Activated B cell treated with CpG ODN at 0.5 μM for 24 hours (primary cell): ENCODE measurements around the gene HIVEP3. TPM values are rescaled to one million over a fixed set of nuclear protein-coding genes. Genes with fewer than 3 reads are reported as not detected.
A peak's percentile ranks its signal among the peaks of the same experiment; 100 is the strongest.

ENCODE experiments used
- ATAC-seq: fragments of 200-7000 bp; cut with Tn5 transposase; one replicate; pipeline ENCODE4 v1.10.0; 2021; ENCODE audit warnings: low read depth, mild to moderate bottlenecking, moderate library complexity
- CTCF ChIA-PET: fragments of 350-600 bp; sonication (Branson Sonifier 250); formaldehyde crosslinking; loops from one replicate; lab custom pipeline; 2021; ENCODE audit warnings: antibody characterized with exemption; lab: Charles Lee
- POLR2A ChIA-PET: fragments of 350-600 bp; sonication (Branson Sonifier 250); formaldehyde crosslinking; loops from one replicate; lab custom pipeline; 2021; ENCODE audit warnings: antibody characterized with exemption; lab: Charles Lee
- DNase-seq: peaks from one replicate; pipeline ENCODE4 v3.0.0; 2022
- H3K27ac Mint-ChIP-seq: one replicate; pipeline ENCODE4 v1.8.0; 2020; ENCODE audit warnings: mixed read lengths
- H3K27me3 Mint-ChIP-seq: one replicate; pipeline ENCODE4 v1.8.0; 2021; ENCODE audit warnings: mixed read lengths
- H3K36me3 Mint-ChIP-seq: one replicate; pipeline ENCODE4 v1.8.0; 2021; ENCODE audit warnings: low read depth, mixed read lengths
- H3K4me1 Mint-ChIP-seq: one replicate; pipeline ENCODE4 v1.8.0; 2021; ENCODE audit warnings: mixed read lengths
- H3K4me3 Mint-ChIP-seq: one replicate; pipeline ENCODE4 v1.8.0; 2020; ENCODE audit warnings: mild to moderate bottlenecking, mixed read lengths
- H3K9me3 Mint-ChIP-seq: one replicate; pipeline ENCODE4 v1.8.0; 2020; ENCODE audit warnings: mixed read lengths
- intact Hi-C: fragments of 100-400 bp; cut with micrococcal nuclease; formaldehyde crosslinking; loops from one replicate; pipeline ENCODE4 v1.15.1; 2024
- total RNA-seq: library from RNA; stranded (reverse); gene quantifications from 2 replicates; pipeline ENCODE4 v1.2.3, GENCODE V29; 2022
- TF ChIP-seq, protein P1 (sequence below): fragments of 200-600 bp; IDR thresholded peaks from one replicate; pipeline ENCODE4 v1.8.0; 2022; ENCODE audit warnings: antibody characterized with exemption, mild to moderate bottlenecking

The HIVEP3 gene
- total RNA-seq, 1 donor from 2014 or later: 14.4 TPM

DNA sequence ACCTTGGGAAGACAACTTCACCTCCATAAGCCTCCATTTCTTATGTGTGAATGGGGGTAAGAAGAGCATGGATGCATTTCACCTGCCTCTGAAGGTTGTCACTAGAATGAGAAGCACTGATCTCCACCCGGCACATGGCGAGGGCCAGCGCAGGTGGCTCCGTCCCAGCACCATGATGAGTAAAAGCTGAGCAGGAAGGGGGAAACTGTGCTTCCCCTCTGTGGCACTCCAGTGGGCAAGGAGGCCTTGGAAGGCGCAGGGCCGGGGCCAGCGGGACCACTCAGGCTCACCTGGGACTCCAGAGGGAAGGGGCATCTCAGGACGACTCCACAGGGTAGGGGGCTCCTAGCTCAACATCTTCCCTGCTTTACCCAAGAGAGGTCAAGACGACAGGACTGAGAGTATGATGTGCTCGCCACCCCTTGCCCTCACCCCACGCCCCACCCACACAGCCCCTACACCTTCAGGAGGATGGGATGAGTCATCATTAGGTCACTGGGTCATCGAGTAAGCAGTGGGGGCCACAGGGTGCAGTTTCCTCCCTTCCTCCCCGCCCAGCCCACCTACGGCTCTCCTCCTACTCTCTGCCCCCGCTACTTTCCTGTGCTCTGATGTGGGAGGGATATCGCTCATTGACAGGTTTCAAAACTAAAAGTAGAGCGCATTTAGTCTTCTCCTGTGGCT is 112.1 kb downstream of the HIVEP3 start:
- no peak for DNase-seq
- TF ChIP-seq, protein P1, sequence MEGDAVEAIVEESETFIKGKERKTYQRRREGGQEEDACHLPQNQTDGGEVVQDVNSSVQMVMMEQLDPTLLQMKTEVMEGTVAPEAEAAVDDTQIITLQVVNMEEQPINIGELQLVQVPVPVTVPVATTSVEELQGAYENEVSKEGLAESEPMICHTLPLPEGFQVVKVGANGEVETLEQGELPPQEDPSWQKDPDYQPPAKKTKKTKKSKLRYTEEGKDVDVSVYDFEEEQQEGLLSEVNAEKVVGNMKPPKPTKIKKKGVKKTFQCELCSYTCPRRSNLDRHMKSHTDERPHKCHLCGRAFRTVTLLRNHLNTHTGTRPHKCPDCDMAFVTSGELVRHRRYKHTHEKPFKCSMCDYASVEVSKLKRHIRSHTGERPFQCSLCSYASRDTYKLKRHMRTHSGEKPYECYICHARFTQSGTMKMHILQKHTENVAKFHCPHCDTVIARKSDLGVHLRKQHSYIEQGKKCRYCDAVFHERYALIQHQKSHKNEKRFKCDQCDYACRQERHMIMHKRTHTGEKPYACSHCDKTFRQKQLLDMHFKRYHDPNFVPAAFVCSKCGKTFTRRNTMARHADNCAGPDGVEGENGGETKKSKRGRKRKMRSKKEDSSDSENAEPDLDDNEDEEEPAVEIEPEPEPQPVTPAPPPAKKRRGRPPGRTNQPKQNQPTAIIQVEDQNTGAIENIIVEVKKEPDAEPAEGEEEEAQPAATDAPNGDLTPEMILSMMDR: no peak
- Mint-ChIP-seq H3K36me3 (no peaks in the 10 kb centered on the region), H3K27ac (no peak overlapping the region), H3K27me3 (no peaks in the 10 kb centered on the region), H3K4me3 (no peak overlapping the region), H3K9me3 (no peaks in the 10 kb centered on the region), H3K4me1 (peaks cover 83% of the 10 kb centered on the region)
- peak; percentile 29 for ATAC-seq
- intact Hi-C loops: no loop called here
- ChIA-PET POLR2A (no interaction called here), CTCF (interaction anchor here (2.1 kb wide), 1 partner anchor 232 kb away, joined by 9 read pairs; no protein-coding TSS in a partner anchor)

DNA sequence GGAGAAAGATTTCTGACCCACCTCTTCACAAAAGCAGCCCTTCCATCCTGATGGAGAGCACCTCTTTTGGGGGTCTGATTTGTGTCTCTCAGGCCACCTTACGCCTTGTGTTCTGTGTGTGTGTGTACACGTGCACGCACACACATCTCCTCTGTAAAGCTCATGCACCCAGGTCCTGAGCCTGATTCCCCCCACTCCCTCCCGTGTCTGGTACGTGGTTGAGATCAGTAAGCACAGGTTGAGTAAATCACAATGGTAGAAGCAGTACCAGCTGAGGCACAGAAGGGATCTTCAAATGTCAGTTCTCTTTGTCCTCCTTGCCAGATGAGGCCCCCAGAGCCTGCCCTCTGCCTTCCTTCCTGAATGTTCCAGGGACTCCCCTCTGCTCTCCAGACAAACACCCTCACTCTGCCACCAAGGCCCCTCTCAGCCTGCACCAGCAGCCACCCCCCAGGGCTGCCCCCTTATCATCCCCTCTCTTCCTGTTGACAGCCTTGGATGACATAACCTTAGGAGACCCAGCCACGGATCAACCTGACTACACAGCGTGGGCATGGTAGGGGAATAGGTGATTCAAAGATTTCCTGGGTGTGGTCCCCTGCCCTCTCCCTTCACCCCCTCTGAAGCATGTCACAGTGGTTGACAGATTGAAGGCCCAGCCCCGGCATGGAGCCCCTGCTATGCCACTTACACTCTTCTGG is 112.8 kb downstream of the HIVEP3 start:
- Mint-ChIP-seq H3K27ac (no peak overlapping the region), H3K4me3 (peak overlapping the region; percentile 4), H3K4me1 (peaks cover 82% of the 10 kb centered on the region), H3K36me3 (no peaks in the 10 kb centered on the region), H3K9me3 (no peaks in the 10 kb centered on the region), H3K27me3 (no peaks in the 10 kb centered on the region)
- TF ChIP-seq, protein P1: no peak
- intact Hi-C loops: no loop called here
- POLR2A ChIA-PET: no interaction called here
- CTCF ChIA-PET: interaction anchor here (2.1 kb wide), 1 partner anchor 231 kb away, joined by 9 read pairs; no protein-coding TSS in a partner anchor
- ATAC-seq: no peak
- no peak for DNase-seq

DNA sequence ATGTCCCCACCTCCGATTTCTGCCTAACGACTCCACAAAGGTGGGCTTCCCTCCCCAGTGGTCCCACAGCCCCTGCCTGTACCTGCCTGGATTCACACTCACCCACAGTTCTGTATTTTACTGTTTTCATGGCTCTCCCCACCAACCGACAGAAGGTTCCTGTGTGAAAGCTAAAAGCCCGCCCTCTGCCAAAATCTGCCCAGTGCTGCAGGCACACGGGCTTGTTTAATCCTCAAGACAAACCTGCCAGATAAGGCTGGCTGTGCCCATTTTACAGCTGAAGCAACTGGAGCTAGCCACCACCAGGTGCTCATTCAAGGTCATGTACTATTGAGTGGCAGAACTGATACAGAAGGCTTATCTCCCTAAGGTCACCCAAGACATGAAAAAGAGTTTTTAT is 114.5 kb downstream of the HIVEP3 start:
- DNase-seq (no peak), ATAC-seq (no peak)
- CTCF ChIA-PET: interaction anchor here (1.1 to 1.9 kb wide), 3 partner anchors 77 to 230 kb away, joined by 3 to 8 read pairs (median 6); no protein-coding TSS in a partner anchor
- peak overlapping the region; percentile 60 for H3K27ac Mint-ChIP-seq
- intact Hi-C loops: no loop called here
- peaks cover 82% of the 10 kb centered on the region for H3K4me1 Mint-ChIP-seq
- TF ChIP-seq, protein P1: no peak
- peak overlapping the region; percentile 40 for H3K4me3 Mint-ChIP-seq
- no peaks in the 10 kb centered on the region for H3K9me3 Mint-ChIP-seq
- H3K36me3 Mint-ChIP-seq: no peaks in the 10 kb centered on the region
- no peaks in the 10 kb centered on the region for H3K27me3 Mint-ChIP-seq
- POLR2A ChIA-PET: interaction anchor here (1.1 to 1.2 kb wide), 2 partner anchors 54 to 131 kb away, joined by 3 to 4 read pairs; no protein-coding TSS in a partner anchor

DNA sequence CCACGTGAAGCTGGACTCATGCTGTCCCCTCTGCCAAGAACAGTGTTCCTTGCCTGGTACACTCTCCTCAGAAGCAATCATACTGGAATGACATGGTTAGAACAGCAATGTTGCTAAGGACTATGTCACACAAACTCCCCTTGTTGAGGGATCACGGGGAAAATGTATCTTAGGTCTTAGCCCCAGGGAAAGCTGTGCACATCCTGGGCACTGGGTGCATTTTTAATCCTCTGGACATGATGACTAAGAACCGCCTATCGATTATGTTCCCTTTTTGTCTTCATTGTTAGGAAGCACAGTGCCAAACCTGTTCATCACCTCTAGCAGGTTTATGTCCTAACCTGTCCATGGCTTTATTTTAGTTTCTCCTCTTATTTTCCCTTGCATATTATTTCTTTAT is 115.1 kb downstream of the HIVEP3 start:
- H3K27ac Mint-ChIP-seq: peak overlapping the region; percentile 82
- H3K36me3 Mint-ChIP-seq: no peaks in the 10 kb centered on the region
- intact Hi-C loops: no loop called here
- no peaks in the 10 kb centered on the region for H3K27me3 Mint-ChIP-seq
- TF ChIP-seq, protein P1: no peak
- ChIA-PET POLR2A (interaction anchor here (1.0 to 1.2 kb wide), 3 partner anchors 52 to 131 kb away, joined by 3 to 6 read pairs (median 4); no protein-coding TSS in a partner anchor), CTCF (interaction anchor here (1.1 to 1.9 kb wide), 3 partner anchors 77 to 230 kb away, joined by 3 to 8 read pairs (median 6); no protein-coding TSS in a partner anchor)
- DNase-seq (no peak), ATAC-seq (no peak)
- H3K4me1 Mint-ChIP-seq: peaks cover 81% of the 10 kb centered on the region
- H3K9me3 Mint-ChIP-seq: no peaks in the 10 kb centered on the region
- peak overlapping the region; percentile 49 for H3K4me3 Mint-ChIP-seq
